ENCODE data around the gene IGLL1. TPM values are rescaled to one million over a fixed set of nuclear protein-coding genes. Genes with fewer than 3 reads are reported as not detected.

Gene IGLL1
- total and polyA plus RNA-seq, 7 experiments from 2014 or later: 0.72 TPM; not detected in 6

- Mint-ChIP-seq H3K9me3 (peaks cover 0 to 2% (median 0%) of the 10 kb centered on the region in 11 donors), H3K27ac (no peak overlapping the region), H3K27me3 (peaks cover 0 to 17% (median 4%) of the 10 kb centered on the region in 5 donors), H3K36me3 (no peaks in the 10 kb centered on the region), H3K4me3 (no peak overlapping the region), H3K4me1 (no peaks in the 10 kb centered on the region)
- Histone ChIP-seq H3K36me3 (ENCODE audit: control insufficient read depth in 2 of 3, insufficient read depth in 3 of 3, low read length in 3 of 3) (no peaks in the 10 kb centered on the region), H3K27ac (ENCODE audit: low read depth, low read length) (no peak overlapping the region), H3K9me3 (ENCODE audit: control insufficient read depth in 2 of 3, low read length in 3 of 3) (no peaks in the 10 kb centered on the region), H3K4me3 (ENCODE audit: low read length) (no peak overlapping the region), H3K27me3 (ENCODE audit: control insufficient read depth in 2 of 2, insufficient read depth in 2 of 2, low read length in 2 of 2) (no peaks in the 10 kb centered on the region), H3K4me1 (ENCODE audit: control insufficient read depth in 2 of 2, insufficient read depth in 2 of 2, low read length in 2 of 2) (no peaks in the 10 kb centered on the region)
- DNase-seq (no peak), ATAC-seq (no peak)
- intact Hi-C loops (cut with micrococcal nuclease): no loop called here
- ChIA-PET CTCF (no interaction called here), POLR2A (no interaction called here)
These were observed 23.1 kb downstream of the IGLL1 start for GRCh38 chr22:23557036-23557435.

GRCh38 chr22:23556026-23556620 lies 24.0 kb downstream of the IGLL1 start:
- DNase-seq (no peak), ATAC-seq (no peak)
- no peaks in the 10 kb centered on the region for H3K36me3 ChIP-seq (ENCODE audit: control insufficient read depth in 2 of 3, insufficient read depth in 3 of 3, low read length in 3 of 3)
- Mint-ChIP-seq H3K27ac (no peak overlapping the region), H3K36me3 (no peaks in the 10 kb centered on the region), H3K27me3 (peaks cover 0 to 15% (median 4%) of the 10 kb centered on the region in 5 donors), H3K4me3 (no peak overlapping the region), H3K4me1 (no peaks in the 10 kb centered on the region), H3K9me3 (peaks cover 0 to 2% (median 0%) of the 10 kb centered on the region in 11 donors)
- intact Hi-C loops (cut with micrococcal nuclease): no loop called here
- H3K4me1 ChIP-seq (ENCODE audit: control insufficient read depth in 2 of 2, insufficient read depth in 2 of 2, low read length in 2 of 2): no peaks in the 10 kb centered on the region
- ChIA-PET CTCF (no interaction called here), POLR2A (no interaction called here)
- H3K9me3 ChIP-seq (ENCODE audit: control insufficient read depth in 2 of 3, low read length in 3 of 3): no peaks in the 10 kb centered on the region
- H3K4me3 ChIP-seq (ENCODE audit: low read length): no peak overlapping the region
- no peak overlapping the region for H3K27ac ChIP-seq (ENCODE audit: low read depth, low read length)
- H3K27me3 ChIP-seq (ENCODE audit: control insufficient read depth in 2 of 2, insufficient read depth in 2 of 2, low read length in 2 of 2): no peaks in the 10 kb centered on the region

- intact Hi-C loops (cut with micrococcal nuclease): no loop called here
- H3K4me1 Mint-ChIP-seq: no peaks in the 10 kb centered on the region
- POLR2A ChIA-PET: no interaction called here
- Histone ChIP-seq H3K27me3 (ENCODE audit: control insufficient read depth in 2 of 2, insufficient read depth in 2 of 2, low read length in 2 of 2) (no peaks in the 10 kb centered on the region), H3K36me3 (ENCODE audit: control insufficient read depth in 2 of 3, insufficient read depth in 3 of 3, low read length in 3 of 3) (no peaks in the 10 kb centered on the region), H3K9me3 (ENCODE audit: control insufficient read depth in 2 of 3, low read length in 3 of 3) (no peaks in the 10 kb centered on the region), H3K4me1 (ENCODE audit: control insufficient read depth in 2 of 2, insufficient read depth in 2 of 2, low read length in 2 of 2) (no peaks in the 10 kb centered on the region), H3K27ac (ENCODE audit: low read depth, low read length) (no peak overlapping the region), H3K4me3 (ENCODE audit: low read length) (no peak overlapping the region)
- CTCF ChIA-PET: no interaction called here
- no peak overlapping the region for H3K4me3 Mint-ChIP-seq
- H3K27me3 Mint-ChIP-seq: peaks cover 0 to 15% (median 4%) of the 10 kb centered on the region in 5 donors
- H3K27ac Mint-ChIP-seq: no peak overlapping the region
- no peaks in the 10 kb centered on the region for H3K36me3 Mint-ChIP-seq
- ATAC-seq (no peak), DNase-seq (no peak)
- peaks cover 0 to 2% (median 0%) of the 10 kb centered on the region in 11 donors for H3K9me3 Mint-ChIP-seq
These were observed 25.0 kb downstream of the IGLL1 start for GRCh38 chr22:23555118-23555517.

GRCh38 chr22:23553924-23554870 lies 25.9 kb downstream of the IGLL1 start:
- Histone ChIP-seq H3K9me3 (ENCODE audit: control insufficient read depth in 2 of 3, low read length in 3 of 3) (no peaks in the 10 kb centered on the region), H3K4me3 (ENCODE audit: low read length) (no peak overlapping the region), H3K36me3 (ENCODE audit: control insufficient read depth in 2 of 3, insufficient read depth in 3 of 3, low read length in 3 of 3) (no peaks in the 10 kb centered on the region), H3K27me3 (ENCODE audit: control insufficient read depth in 2 of 2, insufficient read depth in 2 of 2, low read length in 2 of 2) (no peaks in the 10 kb centered on the region), H3K4me1 (ENCODE audit: control insufficient read depth in 2 of 2, insufficient read depth in 2 of 2, low read length in 2 of 2) (no peaks in the 10 kb centered on the region), H3K27ac (ENCODE audit: low read depth, low read length) (no peak overlapping the region)
- Mint-ChIP-seq H3K27me3 (peaks cover 0 to 15% (median 4%) of the 10 kb centered on the region in 5 donors), H3K9me3 (peaks cover 0 to 4% (median 0%) of the 10 kb centered on the region in 11 donors), H3K27ac (no peak overlapping the region), H3K36me3 (no peaks in the 10 kb centered on the region), H3K4me3 (no peak overlapping the region), H3K4me1 (no peaks in the 10 kb centered on the region)
- ChIA-PET CTCF (no interaction called here), POLR2A (no interaction called here)
- intact Hi-C loops (cut with micrococcal nuclease): no loop called here
- DNase-seq (no peak), ATAC-seq (no peak)

- H3K4me1 Mint-ChIP-seq: no peaks in the 10 kb centered on the region
- intact Hi-C loops (cut with micrococcal nuclease): no loop called here
- Histone ChIP-seq H3K4me3 (ENCODE audit: low read length) (no peak overlapping the region), H3K27me3 (ENCODE audit: control insufficient read depth in 2 of 2, insufficient read depth in 2 of 2, low read length in 2 of 2) (no peaks in the 10 kb centered on the region), H3K9me3 (ENCODE audit: control insufficient read depth in 2 of 3, low read length in 3 of 3) (peaks cover 0 to 2% (median 0%) of the 10 kb centered on the region in 3 experiments), H3K27ac (ENCODE audit: low read depth, low read length) (no peak overlapping the region), H3K36me3 (ENCODE audit: control insufficient read depth in 2 of 3, insufficient read depth in 3 of 3, low read length in 3 of 3) (no peaks in the 10 kb centered on the region), H3K4me1 (ENCODE audit: control insufficient read depth in 2 of 2, insufficient read depth in 2 of 2, low read length in 2 of 2) (no peaks in the 10 kb centered on the region)
- ChIA-PET CTCF (no interaction called here), POLR2A (no interaction called here)
- H3K4me3 Mint-ChIP-seq: no peak overlapping the region
- H3K27me3 Mint-ChIP-seq: peaks cover 0 to 11% (median 4%) of the 10 kb centered on the region in 5 donors
- no peak overlapping the region for H3K27ac Mint-ChIP-seq
- peaks cover 0 to 4% (median under 1%) of the 10 kb centered on the region in 11 donors for H3K9me3 Mint-ChIP-seq
- DNase-seq: no peak
- ATAC-seq: no peak
- no peaks in the 10 kb centered on the region for H3K36me3 Mint-ChIP-seq
These were observed 26.7 kb downstream of the IGLL1 start for GRCh38 chr22:23553438-23553837.

- Histone ChIP-seq H3K9me3 (ENCODE audit: control insufficient read depth in 2 of 3, low read length in 3 of 3) (peaks cover 0 to 9% (median 0%) of the 10 kb centered on the region in 3 experiments), H3K27me3 (ENCODE audit: control insufficient read depth in 2 of 2, insufficient read depth in 2 of 2, low read length in 2 of 2) (no peaks in the 10 kb centered on the region), H3K4me1 (ENCODE audit: control insufficient read depth in 2 of 2, insufficient read depth in 2 of 2, low read length in 2 of 2) (no peaks in the 10 kb centered on the region), H3K36me3 (ENCODE audit: control insufficient read depth in 2 of 3, insufficient read depth in 3 of 3, low read length in 3 of 3) (no peaks in the 10 kb centered on the region), H3K4me3 (ENCODE audit: low read length) (no peak overlapping the region), H3K27ac (ENCODE audit: low read depth, low read length) (no peak overlapping the region)
- intact Hi-C loops (cut with micrococcal nuclease): no loop called here
- no peak overlapping the region for H3K4me3 Mint-ChIP-seq
- H3K27ac Mint-ChIP-seq: no peak overlapping the region
- H3K9me3 Mint-ChIP-seq: peaks cover 0 to 13% (median 7%) of the 10 kb centered on the region in 11 donors
- H3K27me3 Mint-ChIP-seq: peaks cover 0 to 8% (median 4%) of the 10 kb centered on the region in 5 donors
- H3K4me1 Mint-ChIP-seq: no peaks in the 10 kb centered on the region
- ChIA-PET POLR2A (no interaction called here), CTCF (no interaction called here)
- ATAC-seq (no peak), DNase-seq (no peak)
- peaks cover 0 to 6% (median 0%) of the 10 kb centered on the region in 5 donors for H3K36me3 Mint-ChIP-seq
These were observed 27.5 kb downstream of the IGLL1 start for GRCh38 chr22:23552573-23552972.
